Heart left ventricle (tissue), 16 donors: ENCODE results near the gene AOX1. TPM values are rescaled to one million over a fixed set of nuclear protein-coding genes. Genes with fewer than 3 reads are reported as not detected.

ENCODE experiments used
- ATAC-seq, 4 donors: fragments of 200-7000 bp; cut with Tn5 transposase; one replicate each; pipeline ENCODE4 v1.9.1; 2020 to 2022; ENCODE audit warnings: moderate library complexity in 4 of 4, mild to moderate bottlenecking in 3 of 4, moderate number of reproducible peaks in 1 of 4
- DNase-seq, 5 donors: peaks; one replicate each; pipeline ENCODE4 v3.0.0-alpha.2; 2020
- H3K27ac ChIP-seq, 12 donors: fragments of 200-600 bp; sonication (generic) in 4 of 12; one replicate each; pipeline versions ENCODE4 v1.5.0 to v1.8.0; 2016 to 2022; ENCODE audit warnings: mild to moderate bottlenecking in 2 of 12
- H3K27me3 ChIP-seq, 9 donors: fragments of 200-600 bp; sonication (generic) in 2 of 9; one replicate each; pipeline versions ENCODE4 v1.5.1 to v1.8.0; 2016 to 2022; ENCODE audit warnings: mild to moderate bottlenecking in 3 of 9
- H3K36me3 ChIP-seq, 9 donors: fragments of 200-600 bp; sonication (generic) in 2 of 9; one replicate each; pipeline versions ENCODE4 v1.5.0 to v1.8.0; 2018 to 2022; ENCODE audit warnings: mild to moderate bottlenecking in 2 of 9
- H3K4me1 ChIP-seq, 12 donors: fragments of 200-600 bp; sonication (generic) in 4 of 12; one replicate each; pipeline versions ENCODE4 v1.5.0 to v1.8.0; 2016 to 2022; ENCODE audit warnings: mild to moderate bottlenecking in 3 of 12
- H3K4me3 ChIP-seq, 12 donors: fragments of 200-600 bp; sonication (generic) in 4 of 12; one replicate each; pipeline versions ENCODE4 v1.5.0 to v1.8.0; 2017 to 2022; ENCODE audit warnings: mild to moderate bottlenecking in 9 of 12, moderate library complexity in 4 of 12
- H3K9me3 ChIP-seq, 12 donors: fragments of 200-600 bp; sonication (generic) in 4 of 12; one replicate each; pipeline versions ENCODE4 v1.5.0 to v1.8.0; 2016 to 2022; ENCODE audit warnings: mild to moderate bottlenecking in 1 of 12
- POLR2A ChIP-seq, 2 donors: fragments of 450-650 bp; IDR thresholded peaks; one replicate each; pipeline ENCODE4 v1.6.1; 2017; ENCODE audit warnings: antibody characterized with exemption in 2 of 2, mild to moderate bottlenecking in 2 of 2, moderate library complexity in 2 of 2
- WGBS, 4 donors: extraction: QIAGEN DNeasy Blood & Tissue Kit in 2 of 4; methylation state at CpG; one replicate each; pipeline versions ENCODE4 v1.1.5 to v1.1.7; 2013 to 2018; 5-methylcytosine and 5-hydroxymethylcytosine counted together
- intact Hi-C, 10 donors: fragments of 100-400 bp; cut with DNase I; formaldehyde crosslinking; loops; one replicate each; pipeline versions ENCODE4 v1.11.1 to v1.14.2; 2022
- polyA plus RNA-seq, 2 donors: library from polyadenylated mRNA; stranded (reverse); fragments of 200-250 nt; gene quantifications; one replicate each; pipeline ENCODE4 v1.2.3, GENCODE V29; 2013
- total RNA-seq, 9 donors: library from RNA; depleted of rRNA in 2 of 9; stranded (reverse); fragments of >200 nt in 2 of 9; fragmentation: NEBNext Ultra II Directional in 3 of 9; extraction: Animal tissue kit (Norgen Biotek cat#: 25700) in 3 of 9; gene quantifications; one replicate each; pipeline versions ENCODE4 v1.1.0 to v1.2.4, GENCODE V29; 2016 to 2023
- TF ChIP-seq, protein P1 (sequence below), 12 donors: fragments of 200-600 bp; sonication (generic) in 4 of 12; IDR thresholded peaks; one replicate each; pipeline versions ENCODE4 v1.5.0 to v1.8.0; 2018 to 2022; ENCODE audit warnings: antibody characterized with exemption in 12 of 12, mild to moderate bottlenecking in 5 of 12
- donor health status: ischemic (EF 13 %, LVEDD 7.1; RV severe dilation, severe dysfunction).
- donor health status: healthy with polysubstance abuse.
- donor health status: DM: no; HTN: yes; CAD: no.
- donor health status: DM: no; HTN: no; CAD: no.
- donor health status: ischemic (EF 25% LVEDD 6.9; RV normal size, moderate dysfunction).
- donor health status: ischemic (EF 25% LVEDD 5.7; RV mildly dilated, moderate dysfunction).
- donor health status: healthy.
- donor health status: DM: yes; HTN: yes; CAD: no.
- donor health status: ischemic (EF 35%, LVEDD 5.7; RV mildly dilated, moderate dysfunction).
- donor health status: nonischemic (EF 11% LVEDD 7.7; RV severe dilation, severe dysfunction).
- donor health status: DM: yes; HTN: yes; CAD: no.
- donor health status: PGD.
- donor health status: ischemic (EF 29% LVEDD 5.4; RV normal size, mild dysfunction).
- donor health status: nonischemic (EF 23%, LVEDD 6.1; RV moderate dilation, normal function).

Gene AOX1
- total and polyA plus RNA-seq, 11 donors = 0.76 to 33.4 (median 2.9) TPM

DNA sequence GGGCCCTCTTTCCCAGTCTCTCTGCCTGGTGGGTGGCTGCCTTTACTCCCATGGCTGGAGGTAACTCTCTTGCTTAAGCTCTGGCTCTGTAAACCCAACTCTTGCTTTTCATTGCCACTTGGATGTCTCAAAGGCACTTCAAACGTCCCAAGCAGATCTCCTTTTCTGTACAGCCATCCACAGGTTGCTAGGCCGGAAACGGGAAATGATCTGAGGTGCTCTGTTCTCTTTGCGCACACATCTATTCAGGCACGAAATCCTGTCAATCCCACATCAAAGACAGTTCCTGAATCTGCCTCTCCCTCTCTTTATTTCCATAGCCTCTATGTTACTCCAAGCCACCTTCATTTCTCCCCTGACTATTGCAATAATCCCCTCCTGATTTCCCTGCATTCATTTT, 87.4 kb downstream of the AOX1 start:
- 75 to 81% (median 79%) methylated on average over 5 of the region's 5 CpGs for WGBS, 4 donors
- Histone ChIP-seq H3K27me3 (no peaks in the 10 kb centered on the region), H3K4me3 (no peak overlapping the region), H3K27ac (no peak overlapping the region), H3K4me1 (peaks cover 0 to 8% (median 0%) of the 10 kb centered on the region in 12 donors), H3K36me3 (no peaks in the 10 kb centered on the region), H3K9me3 (no peaks in the 10 kb centered on the region)
- intact Hi-C loops = no loop called here
- ATAC-seq (no peak), DNase-seq (no peak)
- TF ChIP-seq, protein P1, sequence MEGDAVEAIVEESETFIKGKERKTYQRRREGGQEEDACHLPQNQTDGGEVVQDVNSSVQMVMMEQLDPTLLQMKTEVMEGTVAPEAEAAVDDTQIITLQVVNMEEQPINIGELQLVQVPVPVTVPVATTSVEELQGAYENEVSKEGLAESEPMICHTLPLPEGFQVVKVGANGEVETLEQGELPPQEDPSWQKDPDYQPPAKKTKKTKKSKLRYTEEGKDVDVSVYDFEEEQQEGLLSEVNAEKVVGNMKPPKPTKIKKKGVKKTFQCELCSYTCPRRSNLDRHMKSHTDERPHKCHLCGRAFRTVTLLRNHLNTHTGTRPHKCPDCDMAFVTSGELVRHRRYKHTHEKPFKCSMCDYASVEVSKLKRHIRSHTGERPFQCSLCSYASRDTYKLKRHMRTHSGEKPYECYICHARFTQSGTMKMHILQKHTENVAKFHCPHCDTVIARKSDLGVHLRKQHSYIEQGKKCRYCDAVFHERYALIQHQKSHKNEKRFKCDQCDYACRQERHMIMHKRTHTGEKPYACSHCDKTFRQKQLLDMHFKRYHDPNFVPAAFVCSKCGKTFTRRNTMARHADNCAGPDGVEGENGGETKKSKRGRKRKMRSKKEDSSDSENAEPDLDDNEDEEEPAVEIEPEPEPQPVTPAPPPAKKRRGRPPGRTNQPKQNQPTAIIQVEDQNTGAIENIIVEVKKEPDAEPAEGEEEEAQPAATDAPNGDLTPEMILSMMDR (IDR thresholded peaks at IDR 0.05) = no peak
- no peak for TF ChIP-seq POLR2A (IDR thresholded peaks at IDR 0.05)

DNA sequence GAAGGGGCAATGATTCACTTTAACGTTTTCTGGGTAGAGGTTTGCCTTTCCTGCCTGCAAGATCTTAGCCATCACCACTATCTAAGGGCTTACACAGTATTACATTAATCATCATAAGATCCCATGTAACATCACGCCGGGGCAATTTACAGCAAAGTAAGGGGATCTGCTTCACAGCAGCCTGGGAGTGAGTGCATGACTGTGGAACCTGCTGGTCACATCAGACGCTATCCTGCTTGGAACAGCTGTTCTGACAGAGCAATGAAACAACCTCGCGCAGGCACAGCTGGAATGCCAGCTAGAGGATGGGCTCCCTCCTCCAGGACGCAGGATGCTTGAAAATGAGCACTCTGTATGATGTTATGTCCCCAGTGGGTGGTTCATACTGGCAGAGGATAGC, 89.0 kb downstream of the AOX1 start:
- TF ChIP-seq, protein P1 (IDR thresholded peaks at IDR 0.05) = no peak
- no peak for TF ChIP-seq POLR2A (IDR thresholded peaks at IDR 0.05)
- no peak overlapping the region for H3K27ac ChIP-seq
- 70 to 83% (median 77%) methylated on average over 7 of the region's 7 CpGs for WGBS, 4 donors

DNA sequence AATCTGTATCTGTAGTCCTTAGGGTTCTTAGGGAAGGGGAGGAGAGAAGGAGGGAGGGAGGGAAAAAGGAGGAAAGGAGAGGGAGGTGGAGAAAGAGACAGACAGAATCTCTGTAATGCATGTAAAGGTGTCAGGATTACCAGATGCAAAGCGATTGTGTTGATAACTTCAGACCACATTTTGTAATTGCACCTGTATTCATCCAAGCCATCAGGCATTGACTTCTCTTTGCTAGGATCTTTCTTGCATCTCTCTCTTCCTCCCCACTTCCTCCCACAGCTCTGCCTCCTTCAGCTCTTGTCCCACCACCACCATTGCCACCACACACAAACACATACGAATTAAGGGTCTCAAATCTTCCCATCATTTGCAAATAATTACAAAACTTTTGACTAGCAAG, 91.4 kb downstream of the AOX1 start:
- 80 to 89% (median 82%) methylated on average over 2 of the region's 2 CpGs for WGBS, 4 donors
- DNase-seq (no peak), ATAC-seq (no peak)
- Histone ChIP-seq H3K4me3 (no peak overlapping the region), H3K27ac (peak overlapping the region in 1 of 12 donors; percentile 78), H3K4me1 (peaks cover 0 to 24% (median 0%) of the 10 kb centered on the region in 12 donors), H3K27me3 (no peaks in the 10 kb centered on the region), H3K9me3 (no peaks in the 10 kb centered on the region), H3K36me3 (no peaks in the 10 kb centered on the region)
- intact Hi-C loops = no loop called here
- TF ChIP-seq, protein P1 (IDR thresholded peaks at IDR 0.05) = no peak
- TF ChIP-seq POLR2A (IDR thresholded peaks at IDR 0.05) = no peak

More for the DNA sequence above, 89.0 kb downstream of the AOX1 start:
- no peaks in the 10 kb centered on the region for H3K36me3 ChIP-seq
- H3K9me3 ChIP-seq = no peaks in the 10 kb centered on the region
- no peaks in the 10 kb centered on the region for H3K27me3 ChIP-seq
- no peak for ATAC-seq
- peaks cover 0 to 24% (median 0%) of the 10 kb centered on the region in 12 donors for H3K4me1 ChIP-seq
- no peak for DNase-seq
- intact Hi-C loops = no loop called here
- H3K4me3 ChIP-seq = no peak overlapping the region

DNA sequence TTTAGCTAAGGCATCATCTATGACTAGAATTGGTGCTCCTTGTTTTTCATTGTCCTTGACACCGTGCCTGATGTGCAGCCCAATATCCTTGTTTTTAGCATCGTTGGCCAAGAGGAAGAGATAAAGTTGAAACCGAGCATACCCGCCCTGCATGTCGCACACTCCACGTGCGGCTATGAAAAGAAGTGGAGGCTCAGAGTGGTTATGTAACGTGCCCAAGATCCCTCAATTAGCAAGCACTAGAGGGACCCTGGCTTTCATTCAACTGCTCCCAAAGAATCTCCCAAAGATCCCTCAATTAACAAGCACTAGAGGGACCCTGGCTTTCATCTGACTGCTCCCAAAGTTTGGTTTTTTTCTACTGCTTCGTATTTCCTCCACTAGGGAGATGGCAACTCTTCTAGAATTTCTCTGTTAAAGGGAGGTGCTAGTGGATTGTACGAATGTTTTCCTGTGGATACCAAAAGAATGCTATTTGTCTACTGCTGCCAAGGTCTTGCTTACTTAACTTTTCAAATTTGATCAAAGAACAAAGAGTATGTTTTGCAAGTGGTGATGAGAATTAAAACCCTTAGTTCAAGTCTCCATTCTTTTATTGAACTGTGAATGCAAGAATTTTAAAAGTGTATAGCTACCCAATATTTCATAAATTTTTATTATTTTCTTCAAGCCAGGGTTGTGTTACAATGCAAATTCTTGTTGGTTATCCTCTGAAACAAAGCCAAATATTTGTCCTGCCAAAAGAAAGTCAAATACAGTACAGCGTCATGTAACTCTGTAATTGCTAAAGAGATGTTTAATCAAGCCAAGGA, 92.1 kb downstream of the AOX1 start:
- Histone ChIP-seq H3K9me3 (no peaks in the 10 kb centered on the region), H3K27me3 (no peaks in the 10 kb centered on the region), H3K4me1 (peaks cover 0 to 24% (median 0%) of the 10 kb centered on the region in 12 donors), H3K4me3 (no peak overlapping the region), H3K27ac (peak overlapping the region in 5 of 12 donors; percentile 12 to 78 (median 25)), H3K36me3 (no peaks in the 10 kb centered on the region)
- peak in 1 of 5 donors; percentile 31 for DNase-seq
- ATAC-seq = peak; percentile 47 to 68 (median 61)
- intact Hi-C loops = no loop called here
- no peak for TF ChIP-seq POLR2A (IDR thresholded peaks at IDR 0.05)
- TF ChIP-seq, protein P1 (IDR thresholded peaks at IDR 0.05) = peak in 1 of 12 donors; percentile 26
- 38 to 57% (median 53%) methylated on average over 11 of the region's 11 CpGs for WGBS, 4 donors
